ENCODE measurements around the gene UGT1A3. TPM values are rescaled to one million over a fixed set of nuclear protein-coding genes. Genes with fewer than 3 reads are reported as not detected.

The UGT1A3 gene
- polyA plus RNA-seq, 1 donor (not counting 4 experiments of a cell fraction or from before 2014, with no cell fraction given) = 3.2 TPM

- no peaks in the 10 kb centered on the region for H3K36me3 ChIP-seq (ENCODE audit: control insufficient read depth in 2 of 2, extremely low read depth in 1 of 2, insufficient read depth in 2 of 2, low read length in 2 of 2)
- FAIRE-seq = peak; percentile 13
- no peak overlapping the region for H3K4me3 ChIP-seq (ENCODE audit: control insufficient read depth in 2 of 3, extremely low read depth in 1 of 3, insufficient read depth in 2 of 3, low read depth in 1 of 3, low read length in 3 of 3)
- H3K27ac ChIP-seq (ENCODE audit: control insufficient read depth, insufficient read depth, low read length) = no peak overlapping the region
- H3K9me3 ChIP-seq (ENCODE audit: control insufficient read depth, low read depth, low read length) = no peaks in the 10 kb centered on the region
- no peak for DNase-seq (ENCODE audit: low read depth, low spot score)
- H3K9me1 ChIP-seq (ENCODE audit: control insufficient read depth, extremely low read depth, insufficient read depth, low read length) = no peaks in the 10 kb centered on the region
- no peak overlapping the region for H3K9ac ChIP-seq (ENCODE audit: control insufficient read depth, extremely low read depth, insufficient read depth, low read length)
- TF ChIP-seq EZH2 (IDR thresholded peaks at IDR 0.05; ENCODE audit: low read length) = no peak
- TF ChIP-seq, protein P1, sequence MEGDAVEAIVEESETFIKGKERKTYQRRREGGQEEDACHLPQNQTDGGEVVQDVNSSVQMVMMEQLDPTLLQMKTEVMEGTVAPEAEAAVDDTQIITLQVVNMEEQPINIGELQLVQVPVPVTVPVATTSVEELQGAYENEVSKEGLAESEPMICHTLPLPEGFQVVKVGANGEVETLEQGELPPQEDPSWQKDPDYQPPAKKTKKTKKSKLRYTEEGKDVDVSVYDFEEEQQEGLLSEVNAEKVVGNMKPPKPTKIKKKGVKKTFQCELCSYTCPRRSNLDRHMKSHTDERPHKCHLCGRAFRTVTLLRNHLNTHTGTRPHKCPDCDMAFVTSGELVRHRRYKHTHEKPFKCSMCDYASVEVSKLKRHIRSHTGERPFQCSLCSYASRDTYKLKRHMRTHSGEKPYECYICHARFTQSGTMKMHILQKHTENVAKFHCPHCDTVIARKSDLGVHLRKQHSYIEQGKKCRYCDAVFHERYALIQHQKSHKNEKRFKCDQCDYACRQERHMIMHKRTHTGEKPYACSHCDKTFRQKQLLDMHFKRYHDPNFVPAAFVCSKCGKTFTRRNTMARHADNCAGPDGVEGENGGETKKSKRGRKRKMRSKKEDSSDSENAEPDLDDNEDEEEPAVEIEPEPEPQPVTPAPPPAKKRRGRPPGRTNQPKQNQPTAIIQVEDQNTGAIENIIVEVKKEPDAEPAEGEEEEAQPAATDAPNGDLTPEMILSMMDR (optimal IDR thresholded peaks at IDR 0.05 in 1 of 3, IDR thresholded peaks at IDR 0.05 in 1 of 3, conservative IDR thresholded peaks at IDR 0.05 in 1 of 3; ENCODE audit: extremely low read depth in 1 of 3, insufficient read depth in 2 of 3, low read length in 3 of 3) = no peak
- no peaks in the 10 kb centered on the region for H3K27me3 ChIP-seq (ENCODE audit: control insufficient read depth, extremely low read depth, insufficient read depth, low read length)
- H3K4me1 ChIP-seq (ENCODE audit: control insufficient read depth, extremely low read depth, insufficient read depth, low read length) = no peaks in the 10 kb centered on the region
- no peaks in the 10 kb centered on the region for H3K79me2 ChIP-seq (ENCODE audit: control insufficient read depth, insufficient read depth, low read length)
- H4K20me1 ChIP-seq (ENCODE audit: control insufficient read depth, extremely low read depth, insufficient read depth, low read length) = no peaks in the 10 kb centered on the region
- H3K4me2 ChIP-seq (ENCODE audit: control insufficient read depth, extremely low read depth, insufficient read depth, low read depth, low read length) = no peak overlapping the region
- H2AFZ ChIP-seq (ENCODE audit: control insufficient read depth, low read length) = no peak overlapping the region
- dilution Hi-C loops (cut with MboI; ENCODE audit: extremely low pct_ligation_motif_present, low sequenced_read_pairs) = no loop called here
Measured at GRCh38 chr2:233680361-233681045, 48.3 kb upstream of the UGT1A3 start.

- DNase-seq (ENCODE audit: low read depth, low spot score) = no peak
- no peaks in the 10 kb centered on the region for H4K20me1 ChIP-seq (ENCODE audit: control insufficient read depth, extremely low read depth, insufficient read depth, low read length)
- H2AFZ ChIP-seq (ENCODE audit: control insufficient read depth, low read length) = no peak within 1 kb of the TSS
- TF ChIP-seq EZH2 (IDR thresholded peaks at IDR 0.05; ENCODE audit: low read length) = no peak
- TF ChIP-seq, protein P1 (optimal IDR thresholded peaks at IDR 0.05 in 1 of 3, IDR thresholded peaks at IDR 0.05 in 1 of 3, conservative IDR thresholded peaks at IDR 0.05 in 1 of 3; ENCODE audit: extremely low read depth in 1 of 3, insufficient read depth in 2 of 3, low read length in 3 of 3) = no peak
- dilution Hi-C loops (cut with MboI; ENCODE audit: extremely low pct_ligation_motif_present, low sequenced_read_pairs) = no loop called here
- no peak within 1 kb of the TSS for H3K4me2 ChIP-seq (ENCODE audit: control insufficient read depth, extremely low read depth, insufficient read depth, low read depth, low read length)
- no peak within 1 kb of the TSS for H3K4me3 ChIP-seq (ENCODE audit: control insufficient read depth in 2 of 3, extremely low read depth in 1 of 3, insufficient read depth in 2 of 3, low read depth in 1 of 3, low read length in 3 of 3)
- H3K9me3 ChIP-seq (ENCODE audit: control insufficient read depth, low read depth, low read length) = no peaks in the 10 kb centered on the region
- no peaks in the 10 kb centered on the region for H3K27me3 ChIP-seq (ENCODE audit: control insufficient read depth, extremely low read depth, insufficient read depth, low read length)
- no peaks in the 10 kb centered on the region for H3K36me3 ChIP-seq (ENCODE audit: control insufficient read depth in 2 of 2, extremely low read depth in 1 of 2, insufficient read depth in 2 of 2, low read length in 2 of 2)
- FAIRE-seq = no peak
- H3K4me1 ChIP-seq (ENCODE audit: control insufficient read depth, extremely low read depth, insufficient read depth, low read length) = no peaks in the 10 kb centered on the region
- H3K9me1 ChIP-seq (ENCODE audit: control insufficient read depth, extremely low read depth, insufficient read depth, low read length) = no peaks in the 10 kb centered on the region
- H3K27ac ChIP-seq (ENCODE audit: control insufficient read depth, insufficient read depth, low read length) = no peak within 1 kb of the TSS
- H3K79me2 ChIP-seq (ENCODE audit: control insufficient read depth, insufficient read depth, low read length) = no peaks in the 10 kb centered on the region
- no peak within 1 kb of the TSS for H3K9ac ChIP-seq (ENCODE audit: control insufficient read depth, extremely low read depth, insufficient read depth, low read length)
Measured at GRCh38 chr2:233681521-233682099, 47.2 kb upstream of the UGT1A3 start, which contains the start of gene UGT1A7. TSS of gene UGT1A7 (plus strand) at chr2:233681901. CDS start at chr2:233681938, 37 bp downstream.
